GM21381 (cell line): ENCODE results near the gene FBXL17.

Source experiments
- ATAC-seq: cut with Tn5 transposase; IDR thresholded peaks from one replicate; pipeline ENCODE4 v1.9.1; 2021; ENCODE audit warnings: mild to moderate bottlenecking, moderate library complexity; ENCODE audit not compliant: unreplicated experiment

Gene FBXL17

DNA sequence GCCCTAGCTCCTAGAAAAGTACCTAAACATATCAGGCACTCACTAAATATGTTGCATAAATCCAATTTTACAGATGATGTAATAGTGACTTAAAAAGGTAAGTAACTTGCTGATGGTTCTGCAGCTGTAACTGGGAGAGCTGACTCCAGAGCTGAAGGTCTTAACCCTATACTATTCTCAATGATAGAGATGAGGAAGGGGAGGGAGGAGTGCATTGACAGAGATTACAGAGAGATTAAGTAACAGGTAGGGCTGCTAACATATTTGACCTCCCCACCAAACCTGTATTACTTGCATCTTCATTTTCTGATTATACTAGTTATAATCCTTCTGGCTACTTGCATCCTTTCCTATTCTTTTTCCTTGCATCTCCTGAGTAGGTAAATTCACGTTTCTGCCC, 455.8 kb downstream of the FBXL17 start:
- no peak for ATAC-seq

DNA sequence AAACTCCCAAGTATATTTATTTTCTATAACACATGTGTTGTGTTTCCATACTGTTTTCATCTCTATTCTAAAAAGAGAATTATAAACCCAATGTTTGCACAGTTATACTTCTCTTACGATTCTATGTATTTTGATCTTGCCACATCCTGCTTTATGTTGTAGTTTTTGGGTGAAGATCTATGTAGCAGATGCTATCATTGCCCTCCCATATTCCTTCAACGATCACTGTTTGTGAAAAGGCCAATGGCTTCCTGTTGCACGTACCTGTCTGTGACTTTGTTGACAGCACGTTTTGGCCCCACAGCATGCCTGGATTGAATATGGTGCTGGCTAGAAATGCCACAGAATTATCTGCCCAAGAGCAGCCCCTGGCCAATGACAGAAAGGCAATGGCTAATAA, 456.7 kb downstream of the FBXL17 start:
- no peak for ATAC-seq

DNA sequence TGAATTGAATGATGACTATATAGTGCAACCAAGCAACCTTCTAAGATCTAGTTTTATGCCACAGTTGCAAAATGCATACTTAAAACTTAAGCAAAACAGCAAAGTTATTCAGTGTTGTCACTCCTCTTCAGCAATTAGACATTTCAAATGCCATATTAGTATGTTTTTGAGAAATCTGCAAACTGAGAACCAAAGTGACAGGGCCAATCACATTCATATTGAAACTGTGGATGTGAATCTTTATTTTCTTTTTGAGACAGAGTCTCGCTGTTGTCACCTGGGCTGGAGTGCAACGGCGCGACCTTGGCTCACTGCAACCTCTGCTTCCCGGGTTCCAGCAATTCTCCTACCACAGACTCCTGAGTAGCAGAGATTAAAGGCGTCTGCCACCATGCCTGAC, 461.9 kb downstream of the FBXL17 start:
- ATAC-seq, result peak; percentile 59

DNA sequence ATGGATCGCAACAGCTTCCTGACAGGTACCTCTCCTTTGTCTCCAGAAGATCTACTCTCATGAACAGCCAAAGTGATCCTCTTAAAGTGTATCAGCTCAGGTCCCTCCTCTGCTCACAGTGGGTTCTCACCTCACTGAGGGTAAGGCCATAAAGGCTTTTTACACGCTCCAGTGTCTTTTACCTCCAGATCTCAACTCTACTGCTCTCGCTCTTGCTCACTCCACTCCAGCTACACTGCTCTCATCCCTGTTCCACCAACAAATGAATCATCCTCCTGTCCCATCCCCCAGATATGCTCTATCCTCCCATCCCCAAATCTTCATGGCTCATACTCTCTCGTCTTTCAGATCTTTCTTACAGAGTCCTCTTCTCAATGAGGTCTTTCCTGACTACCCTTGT, 462.5 kb downstream of the FBXL17 start:
- no peak for ATAC-seq

DNA sequence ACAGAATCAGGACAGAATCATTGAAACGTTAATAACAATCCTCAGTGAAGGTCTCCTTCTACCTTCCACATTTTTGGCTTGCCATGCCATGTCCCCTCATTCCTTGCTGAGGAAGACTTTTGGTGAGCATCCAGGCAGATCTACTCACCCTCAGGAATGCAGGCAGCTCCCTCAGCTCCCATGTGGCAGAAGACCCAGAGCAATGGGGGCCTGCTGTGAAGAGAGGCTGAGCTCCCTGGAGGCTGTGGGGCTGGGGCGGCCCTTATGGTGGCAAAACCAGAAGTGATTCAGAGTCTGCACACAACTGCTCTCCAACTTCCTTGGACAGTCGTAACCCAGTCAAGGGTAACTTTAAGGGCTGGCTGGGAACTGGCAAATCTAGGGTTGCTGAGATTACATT, 463.9 kb downstream of the FBXL17 start:
- no peak for ATAC-seq

DNA sequence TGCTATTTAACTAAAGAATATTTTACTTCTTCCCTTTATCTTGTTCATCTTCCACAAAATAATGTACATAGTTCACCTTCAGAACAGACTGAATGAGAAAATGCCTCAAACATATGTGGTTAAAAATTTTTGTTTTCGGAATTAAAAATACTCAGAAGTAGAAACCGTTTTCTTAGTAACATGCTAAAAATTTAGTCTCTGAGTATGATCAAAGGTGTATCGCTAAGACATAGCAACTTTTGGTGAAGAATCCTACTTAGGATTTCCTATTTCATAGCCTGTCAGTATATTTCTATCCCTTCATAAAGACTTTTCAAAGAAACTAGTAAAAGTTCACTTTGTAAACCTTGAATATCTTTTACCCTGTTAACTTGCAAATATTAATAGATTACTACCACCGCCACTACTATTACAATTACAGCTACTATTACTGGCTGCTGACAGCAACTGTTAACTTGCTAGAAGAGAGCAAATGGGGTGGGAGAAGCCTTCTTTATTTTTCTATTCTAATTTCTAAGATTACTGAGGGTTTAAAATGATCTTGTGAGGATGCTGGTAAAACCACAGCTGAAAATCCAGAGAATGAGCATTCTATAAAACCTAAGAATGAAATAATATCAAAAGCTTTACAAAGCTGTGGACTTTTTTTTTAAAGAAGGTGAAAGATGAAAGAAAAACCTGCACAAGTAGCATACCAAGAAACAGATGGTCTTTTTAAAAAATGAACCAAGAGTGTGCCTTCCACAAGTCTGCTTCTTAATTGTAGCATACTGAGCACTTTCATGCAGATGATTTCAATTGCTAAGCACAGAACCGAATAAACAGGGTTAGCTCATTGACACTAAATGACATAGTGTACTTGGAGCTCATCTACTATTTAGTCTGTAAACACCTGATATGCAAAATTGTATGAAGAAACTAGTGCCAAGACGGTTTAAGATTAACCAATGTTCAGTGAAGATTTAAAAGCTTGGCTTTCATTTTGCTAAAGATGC, 464.9 kb downstream of the FBXL17 start:
- no peak for ATAC-seq

DNA sequence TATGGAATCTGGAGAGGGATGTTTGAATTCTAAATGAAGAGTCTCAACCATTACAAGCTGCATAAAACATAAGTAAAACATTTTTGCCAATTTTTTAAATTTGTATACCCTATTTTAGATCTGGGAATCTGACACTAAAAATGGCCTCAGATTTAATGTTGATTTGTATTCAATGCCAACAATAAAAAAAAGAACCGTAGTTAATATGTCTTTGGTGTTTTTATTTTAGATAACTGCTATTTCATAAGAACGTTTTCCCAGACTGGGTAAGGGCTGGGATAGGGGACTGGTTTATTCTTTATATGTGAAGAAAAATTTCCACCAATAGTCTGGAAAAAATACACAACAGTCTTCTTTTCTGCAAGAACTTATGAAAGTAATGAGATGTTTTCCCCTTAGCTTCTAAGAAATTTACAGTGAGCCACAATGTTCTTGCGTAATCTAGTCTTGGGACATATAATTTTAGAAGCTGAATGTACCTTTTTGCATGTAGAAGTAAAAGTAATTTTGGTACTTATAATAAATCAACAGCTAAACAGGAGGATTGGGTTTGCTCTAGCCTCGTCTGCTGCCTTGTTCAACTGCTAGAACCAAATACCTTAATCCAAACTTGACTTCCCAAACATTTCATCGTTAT, 466.6 kb downstream of the FBXL17 start:
- ATAC-seq, result no peak

DNA sequence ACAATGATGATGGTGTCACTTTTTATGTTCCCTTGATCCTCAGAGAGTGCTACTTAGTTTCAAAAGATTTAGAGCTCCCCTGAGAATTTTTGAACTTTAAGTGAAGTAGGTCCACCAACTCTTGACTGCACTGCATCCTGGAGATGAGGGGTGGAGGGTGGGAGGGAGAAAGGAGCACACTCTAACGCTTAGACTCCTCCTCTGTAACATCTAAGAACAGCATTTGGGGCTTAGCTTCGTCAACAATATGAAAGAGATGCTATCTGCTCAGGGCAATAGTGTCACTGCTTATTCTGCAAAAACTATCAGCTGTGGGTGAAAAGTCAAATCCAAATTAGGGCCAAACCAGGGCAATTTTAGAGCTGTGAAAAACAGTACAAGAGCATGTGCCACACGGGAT, 468.4 kb downstream of the FBXL17 start:
- ATAC-seq, result no peak

DNA sequence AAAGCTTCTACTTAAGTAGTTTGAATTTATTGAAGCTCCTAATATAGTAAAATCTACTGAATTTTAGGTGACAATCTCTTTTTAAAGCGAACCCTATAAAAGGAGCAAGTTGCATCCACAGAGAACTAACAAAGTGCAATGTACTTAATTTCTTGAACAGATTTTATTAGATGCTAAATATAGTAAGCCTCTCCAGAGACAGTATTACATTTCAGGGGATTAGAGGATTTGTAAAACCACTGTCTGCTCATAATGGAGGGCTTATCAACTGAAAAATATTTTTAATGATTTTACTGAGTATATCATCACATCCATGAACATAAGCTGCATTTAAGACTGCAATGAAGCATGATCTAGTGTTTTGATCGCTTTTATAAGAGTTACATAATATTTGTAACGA, 481.2 kb downstream of the FBXL17 start:
- ATAC-seq, result no peak

DNA sequence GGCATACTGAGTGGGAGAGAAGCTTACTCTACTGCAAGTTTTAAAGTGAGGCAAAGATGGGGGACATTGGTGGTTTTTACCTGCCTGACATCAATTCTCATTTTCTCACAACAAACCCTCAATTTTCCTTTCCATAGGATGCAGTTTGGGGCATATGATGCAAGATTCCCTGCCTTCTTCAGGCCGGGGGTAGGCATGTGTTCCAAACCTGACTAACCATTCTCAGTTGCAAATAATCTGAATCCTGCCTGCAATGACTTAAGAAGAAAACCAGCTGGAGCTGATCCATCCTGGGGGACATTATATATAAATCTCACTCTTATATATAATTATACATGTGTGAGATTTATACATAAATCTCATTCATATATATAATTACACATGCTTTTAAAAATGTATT, 487.5 kb downstream of the FBXL17 start:
- no peak for ATAC-seq

DNA sequence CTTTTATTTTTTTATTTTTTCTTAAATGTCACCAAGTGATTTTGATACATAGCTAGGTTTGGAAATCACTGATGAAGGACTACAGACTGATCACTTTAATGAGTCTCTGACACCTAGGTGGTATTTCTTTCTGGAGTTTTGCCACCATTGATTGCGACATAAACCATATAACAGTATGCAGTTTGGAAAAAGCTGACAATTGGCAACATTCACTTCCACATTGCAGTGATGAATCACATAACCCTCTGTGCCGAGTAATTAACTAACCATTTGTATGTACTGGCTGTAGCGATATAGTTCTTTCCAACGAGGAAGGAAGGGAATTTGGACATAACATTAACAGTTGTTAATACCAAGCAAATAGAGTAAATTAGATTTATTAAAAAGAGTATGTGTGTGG, 488.3 kb downstream of the FBXL17 start:
- no peak for ATAC-seq

DNA sequence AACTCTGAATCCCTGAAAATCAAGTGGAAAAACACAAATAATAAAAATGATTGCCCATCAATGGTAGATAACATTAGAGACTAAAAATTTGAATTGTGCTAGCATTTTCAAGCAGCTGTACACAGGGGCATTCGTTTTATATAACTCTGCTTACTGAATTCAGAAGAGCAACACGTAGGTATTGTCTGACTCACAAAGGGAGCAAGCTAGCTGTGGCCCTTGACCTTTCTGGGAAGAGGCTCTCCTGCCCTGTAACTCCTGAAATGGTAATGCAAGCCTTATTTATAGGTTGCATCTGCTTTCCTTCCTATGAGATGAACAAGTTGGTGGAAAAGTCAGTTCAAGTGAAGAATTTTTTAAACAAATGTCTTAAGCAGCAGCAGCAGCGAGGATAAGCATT, 492.5 kb downstream of the FBXL17 start:
- no peak for ATAC-seq

DNA sequence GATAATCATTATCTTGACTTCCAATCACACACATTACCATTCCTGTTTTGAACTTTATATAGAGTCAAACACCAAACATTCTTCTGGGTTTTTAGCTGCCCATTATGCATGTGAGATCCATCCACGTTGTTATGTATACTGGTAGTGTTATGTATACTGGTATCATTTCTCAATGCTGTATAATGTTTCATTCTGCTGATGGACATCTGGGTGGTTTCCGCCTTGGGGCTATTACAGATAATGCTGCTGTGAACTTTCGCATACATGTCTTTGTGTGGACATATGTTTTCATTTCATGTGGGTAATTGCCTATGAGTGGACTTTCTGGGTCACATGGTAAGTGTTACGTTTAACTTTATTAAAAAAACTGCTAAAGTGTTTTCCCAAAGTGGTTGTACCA, 493.4 kb downstream of the FBXL17 start:
- ATAC-seq, result no peak

DNA sequence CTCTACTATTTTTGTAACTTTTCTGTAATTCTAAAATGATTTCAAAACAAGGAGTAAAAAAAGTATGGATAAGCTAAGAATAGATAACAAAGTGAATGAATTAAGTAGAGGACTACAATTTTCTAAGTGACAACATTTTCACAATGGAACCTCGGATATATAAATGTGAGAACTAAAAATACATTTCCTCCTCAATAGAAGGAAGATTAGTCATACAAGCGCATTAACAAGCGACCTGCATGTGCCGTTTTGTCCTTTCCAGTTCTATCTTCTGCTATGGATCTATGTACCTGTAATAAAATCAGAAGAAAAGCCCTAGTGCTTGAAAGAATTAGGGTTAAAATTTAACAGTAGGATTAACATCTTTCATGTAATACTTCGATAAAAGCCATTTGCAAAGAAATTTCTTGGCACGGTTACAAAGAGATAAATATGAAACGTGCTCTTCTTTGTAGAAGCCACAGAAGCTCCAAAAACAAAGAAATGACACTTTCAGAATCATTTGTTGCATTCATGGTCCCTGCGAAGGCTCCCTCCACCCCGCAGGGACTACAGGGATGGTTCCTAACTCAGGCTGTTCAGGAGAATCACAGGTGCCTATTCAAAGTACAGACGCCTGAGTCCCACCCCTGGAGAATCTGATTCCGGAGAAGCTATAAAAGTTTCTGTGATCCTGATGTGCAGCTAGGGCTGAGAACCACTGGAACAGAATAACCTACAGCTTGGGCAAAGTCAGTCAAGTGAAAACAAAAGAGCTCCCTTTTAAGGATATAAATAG, 494.5 kb downstream of the FBXL17 start:
- no peak for ATAC-seq

DNA sequence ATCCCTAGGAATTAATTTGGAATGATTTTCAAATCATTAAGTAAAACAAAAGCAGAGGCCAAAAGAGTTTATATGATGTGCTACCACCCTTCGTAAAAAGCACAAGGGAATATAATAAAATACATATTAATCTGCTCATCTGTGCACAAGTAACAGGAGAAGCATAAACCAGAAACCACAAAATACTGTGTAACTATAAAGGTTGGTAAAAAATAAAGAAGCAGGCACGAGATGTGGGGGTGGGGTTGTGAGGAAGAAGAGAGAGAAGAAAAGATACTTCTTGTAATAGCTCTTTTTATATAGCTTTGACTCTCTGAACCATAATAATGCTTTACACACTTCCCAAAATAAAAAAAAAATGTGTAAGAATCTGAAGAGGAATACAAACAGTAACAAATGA, 496.3 kb downstream of the FBXL17 start:
- no peak for ATAC-seq

DNA sequence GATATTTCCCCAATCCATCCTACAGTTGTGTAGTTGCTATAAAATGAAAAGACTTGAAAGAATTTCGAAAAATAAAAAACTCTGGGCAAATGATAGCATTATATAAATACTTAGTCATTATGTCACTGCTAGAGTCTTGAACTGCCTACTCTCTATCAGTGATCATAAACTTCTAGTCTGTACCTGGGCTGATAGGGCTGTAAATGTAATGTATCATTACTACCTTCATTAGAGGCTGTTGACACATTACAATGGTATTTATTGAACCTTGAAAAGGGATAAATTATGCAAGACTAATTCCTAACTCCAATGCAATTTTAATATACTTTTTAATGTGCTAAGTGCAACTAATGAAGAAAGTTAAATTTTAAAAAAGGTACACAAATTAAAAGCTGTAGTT, 497.0 kb downstream of the FBXL17 start:
- no peak for ATAC-seq

DNA sequence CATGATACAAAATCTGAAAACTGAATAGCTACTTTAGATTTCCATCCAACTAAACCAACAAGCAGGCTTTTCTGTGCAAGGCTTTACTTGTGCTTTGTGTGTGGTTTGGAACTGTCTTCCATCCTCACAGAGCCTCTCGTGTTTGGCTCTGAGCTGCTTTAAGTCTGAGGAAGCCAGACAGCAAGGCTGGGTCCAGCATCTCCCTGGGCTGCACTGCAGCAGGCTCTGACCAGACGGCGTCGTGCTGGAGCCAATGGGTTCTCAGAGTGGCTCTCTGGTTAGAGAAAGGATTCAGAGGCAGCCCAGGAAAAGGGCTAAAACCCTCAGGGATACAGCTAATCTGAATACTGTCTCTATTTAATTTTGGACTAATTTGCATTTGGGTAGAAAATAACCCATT, 503.2 kb downstream of the FBXL17 start:
- no peak for ATAC-seq

DNA sequence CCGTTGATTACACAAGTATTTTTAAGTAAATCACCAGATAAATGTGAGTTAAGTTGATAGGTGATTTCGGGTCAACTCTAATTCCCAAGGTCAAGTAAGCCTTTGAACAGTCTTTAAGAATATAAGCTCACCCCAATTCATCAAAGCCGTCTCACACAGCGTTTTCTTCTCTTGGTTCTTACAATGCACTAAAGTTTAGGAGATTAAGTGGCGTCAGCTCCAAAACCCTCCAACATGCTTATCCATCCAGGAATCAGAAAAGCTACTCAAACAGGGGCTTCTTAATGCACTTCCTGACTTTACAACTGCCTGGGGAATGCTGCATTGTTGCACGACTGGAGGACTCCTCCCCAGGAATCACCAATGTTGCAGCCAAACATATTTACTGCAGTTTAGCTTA, 505.0 kb downstream of the FBXL17 start:
- no peak for ATAC-seq

DNA sequence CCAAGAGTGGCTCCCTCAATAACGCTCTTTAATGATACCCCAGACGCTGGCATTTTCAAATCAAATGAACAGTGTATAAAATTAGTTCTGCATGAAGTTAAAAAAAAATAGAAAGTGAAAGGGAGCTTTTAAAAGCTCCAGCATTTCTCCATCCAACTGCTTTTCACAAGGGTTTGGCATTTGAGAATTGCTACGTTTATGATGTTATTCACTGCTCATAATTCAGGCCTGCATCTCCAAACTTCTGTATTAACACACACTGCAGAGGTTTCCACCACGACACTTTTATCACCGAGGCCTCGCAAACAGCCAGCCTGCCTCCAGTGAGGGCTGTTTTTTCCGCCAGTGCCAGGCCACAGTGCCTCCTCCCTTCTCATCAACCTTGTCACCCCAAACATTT, 505.6 kb downstream of the FBXL17 start:
- no peak for ATAC-seq

DNA sequence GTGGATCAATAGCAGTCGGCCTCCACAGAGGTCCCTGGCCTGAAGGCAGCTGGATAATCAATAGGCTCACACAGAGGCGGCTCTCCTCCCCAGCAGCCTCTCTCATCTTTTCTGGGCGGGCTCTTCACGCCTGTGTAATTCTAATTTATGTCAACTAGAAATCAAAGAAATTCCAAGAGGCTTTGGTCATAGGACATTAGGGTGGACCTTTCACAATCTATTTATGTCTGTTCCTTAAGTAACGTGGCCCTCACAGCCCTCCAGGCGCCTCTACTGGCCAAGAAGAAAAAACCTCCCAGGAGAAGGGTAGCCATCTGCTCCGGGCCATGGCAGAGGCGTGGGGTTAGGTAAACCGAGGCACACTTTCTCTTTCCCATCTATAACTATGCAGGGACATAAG, 506.1 kb downstream of the FBXL17 start:
- ATAC-seq, result no peak

DNA sequence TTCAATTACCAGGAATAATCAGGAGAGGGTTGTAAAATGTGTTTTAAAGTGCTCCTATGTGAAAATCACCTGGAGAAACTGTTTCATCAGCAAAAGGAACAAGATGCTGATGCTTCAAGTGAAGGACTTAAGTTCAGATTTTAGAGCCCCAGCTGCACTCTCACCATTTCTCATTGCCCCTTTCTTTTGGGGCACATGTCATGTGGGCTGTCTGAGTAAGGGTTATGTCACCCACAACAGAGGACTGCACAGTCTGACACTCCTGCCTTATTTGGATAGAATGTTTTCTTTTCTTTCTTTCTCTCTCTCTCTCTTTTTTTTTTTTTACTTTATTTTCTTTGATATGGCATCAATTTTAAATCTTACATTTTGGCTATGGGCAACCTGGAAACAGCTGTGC, 507.1 kb downstream of the FBXL17 start:
- ATAC-seq, result no peak

DNA sequence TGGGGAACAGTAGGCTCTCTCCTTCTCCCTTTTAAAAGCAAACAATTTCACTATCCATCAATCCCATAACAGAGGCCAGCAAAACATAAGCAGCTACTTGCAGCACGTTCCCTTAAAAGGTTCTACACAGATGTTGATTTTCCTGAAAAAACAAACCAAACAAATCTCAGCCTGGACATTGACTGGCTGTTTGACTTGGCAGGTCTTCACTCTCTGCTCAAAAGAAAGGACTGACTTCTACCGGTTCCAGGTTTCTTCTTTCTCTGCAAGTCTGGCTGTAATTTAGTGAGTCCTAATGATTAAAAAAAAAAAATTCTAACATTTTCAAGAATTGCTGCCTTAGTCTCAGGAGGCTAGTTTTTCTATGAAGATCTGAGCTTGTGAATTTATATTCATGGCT, 508.0 kb downstream of the FBXL17 start:
- ATAC-seq, result no peak
